NCI-H1694 (cell line): ENCODE results near the gene IL20RA.
A peak's percentile ranks its signal among the peaks of the same experiment; 100 is the strongest.

Experiments
- DNase-seq: peaks from one replicate; lab custom pipeline; 2025; lab: John Stamatoyannopoulos, UW

Gene IL20RA

DNA sequence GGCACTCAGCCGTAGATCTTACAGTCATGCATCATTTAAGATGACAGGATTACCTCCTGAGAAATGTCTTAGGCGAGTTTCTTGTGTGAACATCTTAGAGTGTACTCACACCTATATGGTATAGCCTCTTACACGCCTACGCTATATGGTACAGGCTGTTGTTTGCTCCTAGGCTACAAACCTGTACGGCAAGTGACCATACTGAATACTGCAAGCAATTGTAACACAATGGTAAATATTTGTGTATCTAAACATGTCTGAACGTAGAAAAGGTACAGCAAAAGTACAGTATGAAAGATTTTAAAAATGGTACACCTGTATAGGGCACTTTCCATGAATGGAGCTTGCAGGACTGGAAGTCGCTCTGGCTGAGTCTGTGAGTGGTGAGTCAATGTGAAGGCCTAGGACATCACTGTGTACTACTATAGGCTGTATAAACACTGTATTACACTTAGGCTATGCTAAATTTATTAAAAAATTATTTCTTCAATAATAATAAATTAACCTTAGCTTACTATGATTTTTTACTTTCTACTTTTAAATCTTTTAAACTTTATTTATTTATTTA lies 541 bp upstream of the IL20RA start:
- no peak for DNase-seq

DNA sequence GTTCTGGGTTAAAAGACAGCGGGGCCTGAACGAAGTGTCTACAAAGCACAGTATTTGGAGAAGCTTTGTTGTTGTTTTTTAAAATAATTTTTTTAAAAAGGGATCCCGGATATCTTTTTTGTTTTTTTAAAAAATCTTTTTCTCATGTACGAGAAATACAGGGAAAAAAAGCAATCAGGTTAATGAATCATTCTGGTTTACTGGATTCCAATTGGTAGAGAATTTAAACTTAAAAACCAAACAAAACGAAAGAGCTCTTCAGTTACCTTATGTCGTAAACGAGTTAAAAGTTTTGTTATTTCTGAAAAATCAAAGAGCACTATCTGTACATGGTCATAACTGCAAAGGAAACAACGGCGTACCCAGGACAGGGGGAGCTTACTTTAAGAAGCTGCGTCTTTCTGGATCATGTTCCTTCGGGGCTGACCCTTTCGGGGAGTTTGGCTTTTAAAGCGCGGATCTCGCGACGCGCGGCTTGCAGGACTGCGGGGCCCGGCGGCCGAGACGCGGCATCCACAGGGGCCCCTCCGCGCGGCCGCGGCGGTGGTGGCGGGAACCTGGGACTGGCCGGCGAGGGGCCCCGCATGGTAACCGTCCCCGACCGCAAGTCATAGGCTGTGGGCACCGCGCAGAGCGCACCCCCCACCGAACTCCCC lies 927 bp downstream of the IL20RA start:
- DNase-seq = no peak

DNA sequence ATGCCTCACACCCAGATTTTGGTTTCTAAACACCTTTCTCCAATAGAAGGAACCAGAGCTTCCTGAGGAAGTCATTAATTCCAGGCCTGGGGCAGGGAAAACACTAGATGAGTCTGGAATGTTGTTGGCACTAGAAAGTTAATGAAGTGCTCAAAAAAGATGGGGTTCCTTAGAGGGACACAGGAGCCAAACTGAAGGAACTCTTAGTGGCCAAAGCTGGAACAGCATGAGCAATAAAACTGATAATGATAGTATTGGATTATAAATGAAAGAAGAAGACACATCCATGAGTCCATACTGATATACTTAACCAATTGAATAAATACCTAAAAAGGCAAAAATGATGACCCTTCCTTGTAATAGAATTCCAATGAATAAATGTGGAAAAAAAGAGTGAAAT lies 4.4 kb downstream of the IL20RA start:
- DNase-seq = no peak

DNA sequence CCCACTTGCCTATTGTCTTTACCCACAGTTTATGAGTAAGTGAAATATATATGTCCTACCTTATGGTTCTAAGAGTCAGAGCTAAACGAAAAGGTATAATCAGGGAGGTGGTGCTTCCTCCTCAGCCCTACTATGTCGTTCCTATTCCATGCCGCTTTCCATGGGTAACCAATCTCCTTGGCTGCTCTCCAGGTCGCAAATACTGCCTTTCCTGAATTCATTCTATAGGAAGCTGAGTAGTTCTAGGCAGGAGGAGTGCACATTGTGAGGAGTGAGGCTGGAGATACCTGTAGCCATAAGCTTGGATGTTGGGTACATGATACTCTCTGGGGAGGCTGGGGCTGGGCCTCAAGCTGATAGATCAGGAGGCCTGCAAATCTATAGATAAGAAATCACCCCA lies 5.8 kb downstream of the IL20RA start:
- DNase-seq = no peak

DNA sequence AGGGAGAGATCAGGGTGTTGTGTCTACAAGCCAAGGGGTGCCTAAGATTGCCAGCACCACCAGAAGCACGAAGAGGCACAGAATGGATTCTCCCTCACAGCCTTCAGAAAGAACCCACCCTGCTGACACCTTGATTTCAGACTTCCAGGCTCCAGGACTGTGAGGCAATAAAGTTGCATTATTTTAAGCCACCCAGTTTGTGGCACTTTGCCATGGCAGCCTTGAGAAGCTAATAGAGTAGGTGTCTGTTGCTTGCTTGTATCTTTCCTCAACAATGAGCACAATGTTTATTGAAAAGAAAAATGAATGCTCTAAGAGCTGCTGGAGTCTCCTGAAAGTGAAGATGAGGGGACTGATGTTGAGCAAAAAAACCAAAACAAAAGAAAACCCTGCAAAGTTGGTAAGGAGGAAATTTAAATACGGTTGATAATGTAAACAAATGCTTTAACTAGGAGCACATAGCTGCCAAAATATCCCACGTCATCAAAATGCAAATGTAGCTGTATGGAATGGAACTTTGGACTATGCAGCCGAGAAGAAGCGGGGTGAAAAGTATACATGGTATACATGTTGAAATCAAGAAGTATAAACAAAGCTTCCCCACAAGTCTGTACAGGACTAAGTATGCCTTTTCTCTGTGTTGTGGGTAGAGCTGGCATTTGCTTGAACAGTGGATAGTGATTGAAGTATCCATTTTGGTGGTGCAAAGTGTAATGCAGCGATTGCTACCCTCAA lies 8.0 kb downstream of the IL20RA start:
- DNase-seq = no peak

DNA sequence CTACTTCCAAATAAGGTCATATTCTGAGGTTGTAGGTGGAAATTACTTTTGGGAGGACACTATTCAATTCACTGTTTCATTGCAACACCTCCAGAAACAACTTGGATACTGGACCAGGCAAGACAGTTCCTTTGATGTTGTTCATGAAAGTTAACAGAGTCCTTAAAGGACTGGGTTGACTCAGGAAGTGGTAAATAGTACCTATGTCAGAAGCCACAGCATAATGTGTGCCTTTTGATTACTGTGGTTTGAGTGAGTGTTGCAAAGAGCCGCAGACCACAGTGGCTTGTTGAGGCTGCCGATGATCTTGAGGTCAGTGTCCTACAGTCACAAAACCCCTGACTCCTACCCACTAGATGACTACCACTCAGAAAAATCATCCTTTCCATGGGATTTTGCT lies 10.9 kb downstream of the IL20RA start:
- DNase-seq = no peak

DNA sequence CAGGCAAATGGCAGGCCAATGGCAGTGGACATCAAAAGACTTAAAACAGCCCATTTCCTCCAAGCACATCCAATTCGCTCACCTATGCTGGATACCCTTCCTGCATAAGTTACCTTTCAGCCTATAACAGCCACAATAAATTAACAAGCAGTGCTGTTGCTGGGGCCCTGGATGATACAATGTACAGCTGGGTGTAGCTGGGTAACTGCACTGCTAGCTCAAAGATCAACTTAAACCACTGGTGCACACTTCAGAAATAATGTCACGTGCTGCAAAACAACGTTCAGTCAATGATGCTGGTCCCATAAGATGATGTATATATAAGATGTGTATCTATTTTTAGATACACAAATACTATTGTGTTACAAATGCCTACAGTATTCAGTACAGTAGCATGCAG lies 13.6 kb downstream of the IL20RA start:
- DNase-seq = no peak

DNA sequence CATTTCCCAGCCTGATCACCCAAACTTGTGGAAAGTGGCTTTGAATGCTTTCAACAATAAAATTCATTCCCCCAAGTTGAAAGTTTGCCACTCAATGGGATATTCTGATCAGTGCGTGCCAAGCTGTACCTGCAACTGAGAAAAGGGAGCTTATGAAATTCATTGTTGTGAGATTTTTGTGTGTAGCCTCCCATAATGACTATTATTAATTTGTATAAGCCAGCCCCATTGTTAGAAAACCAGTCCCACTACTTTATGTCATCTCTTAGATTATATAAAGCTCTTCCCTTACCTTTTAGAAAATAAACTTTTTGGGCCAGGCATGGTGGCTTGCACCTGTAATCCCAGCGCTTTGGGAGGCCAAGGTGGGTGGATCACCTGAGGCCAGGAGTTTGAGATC lies 15.9 kb downstream of the IL20RA start:
- DNase-seq = no peak

DNA sequence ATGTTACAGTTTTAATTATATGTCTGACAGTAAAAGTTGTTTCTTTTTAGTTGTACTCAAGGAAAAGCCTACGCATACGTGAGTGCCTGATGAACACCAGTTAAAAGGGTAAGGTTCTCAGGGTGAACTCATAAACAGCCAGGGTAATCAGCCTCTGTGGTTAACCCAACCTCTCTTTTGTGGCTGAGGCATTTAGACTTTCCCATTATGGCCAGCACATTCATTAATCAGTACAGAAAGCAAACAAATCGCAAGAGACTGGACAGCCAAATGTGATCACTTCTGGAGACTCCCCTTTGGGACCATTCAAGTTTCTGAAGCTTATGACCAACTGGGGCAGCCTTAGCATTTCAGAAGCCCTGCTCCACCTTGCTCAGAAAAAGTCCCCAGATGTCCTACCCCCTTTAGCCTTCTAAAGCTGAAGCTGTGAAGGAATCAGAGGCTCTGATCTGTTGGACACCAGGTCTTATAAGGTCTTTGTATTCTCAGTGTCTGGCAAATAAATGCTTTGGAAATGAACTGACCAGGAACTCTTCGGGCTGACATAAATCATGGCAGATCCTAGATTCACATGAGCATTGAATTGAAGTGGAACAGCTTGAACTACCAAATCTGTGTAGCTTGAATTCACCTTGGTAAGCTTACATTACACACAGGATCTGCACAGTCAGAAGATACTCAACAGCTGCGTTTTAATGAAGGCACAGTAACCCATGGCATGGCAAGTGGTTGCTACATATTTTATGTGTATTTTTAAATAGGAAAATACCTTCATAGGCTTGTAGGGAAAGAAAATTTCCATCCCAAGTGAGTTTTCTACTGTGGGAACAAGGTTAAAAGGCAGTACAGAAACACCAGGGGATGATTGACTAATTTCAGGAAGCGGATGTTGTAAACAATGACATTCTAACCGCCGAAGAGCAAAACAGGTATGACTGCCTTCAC lies 18.7 kb downstream of the IL20RA start:
- DNase-seq = no peak

DNA sequence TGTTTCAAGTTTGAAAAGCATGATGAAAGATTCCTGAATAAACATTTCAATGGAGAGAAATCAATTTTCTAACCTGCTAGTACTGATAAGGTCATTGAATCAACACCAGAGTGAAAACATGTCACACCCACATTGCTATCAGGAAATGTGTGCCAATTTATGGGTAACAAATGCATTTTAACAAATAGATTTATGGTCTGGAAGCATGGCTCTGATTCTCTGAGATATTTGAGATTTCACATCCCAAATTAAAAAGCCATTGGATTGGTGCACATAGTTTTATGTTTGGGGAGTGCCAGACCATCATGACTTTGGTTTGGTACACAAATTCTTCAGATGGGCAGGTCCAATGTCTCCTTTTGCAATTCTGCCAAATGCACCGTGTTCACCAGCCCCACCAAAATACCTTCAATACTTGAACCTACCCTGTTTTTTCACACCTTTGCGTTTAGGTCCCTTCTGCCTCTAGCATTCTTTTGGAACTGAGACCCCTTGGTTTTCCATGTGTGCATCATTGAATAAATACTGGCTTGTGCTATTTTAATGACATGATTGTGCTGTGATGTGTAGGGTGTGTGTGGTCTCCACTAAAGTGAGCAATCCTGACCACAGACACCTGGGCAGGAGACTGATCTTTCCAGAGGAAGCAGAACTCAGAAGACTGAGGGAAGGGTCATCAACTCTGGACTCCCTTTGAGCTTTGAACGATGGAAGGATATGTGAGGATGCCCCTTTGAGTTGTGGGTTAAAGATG lies 20.4 kb downstream of the IL20RA start:
- no peak for DNase-seq

DNA sequence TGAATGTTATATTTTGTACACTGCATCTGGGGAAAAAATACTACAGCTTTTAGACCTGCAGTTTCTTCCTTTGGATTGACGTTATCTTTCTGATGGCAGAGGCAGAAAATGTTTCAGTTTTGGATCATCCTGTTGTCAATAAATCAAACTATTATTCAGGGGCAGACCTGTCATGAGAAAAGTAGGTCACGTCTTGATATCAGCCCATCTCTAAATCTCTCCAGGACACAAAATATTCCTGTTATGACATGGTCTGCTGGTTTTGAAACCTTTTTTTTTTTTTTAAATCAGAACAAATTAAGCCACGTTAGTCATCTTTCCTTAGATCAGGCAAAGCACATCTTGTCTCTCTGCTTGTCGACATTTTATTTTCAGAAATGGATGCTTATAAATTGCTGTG lies 24.0 kb downstream of the IL20RA start:
- no peak for DNase-seq

DNA sequence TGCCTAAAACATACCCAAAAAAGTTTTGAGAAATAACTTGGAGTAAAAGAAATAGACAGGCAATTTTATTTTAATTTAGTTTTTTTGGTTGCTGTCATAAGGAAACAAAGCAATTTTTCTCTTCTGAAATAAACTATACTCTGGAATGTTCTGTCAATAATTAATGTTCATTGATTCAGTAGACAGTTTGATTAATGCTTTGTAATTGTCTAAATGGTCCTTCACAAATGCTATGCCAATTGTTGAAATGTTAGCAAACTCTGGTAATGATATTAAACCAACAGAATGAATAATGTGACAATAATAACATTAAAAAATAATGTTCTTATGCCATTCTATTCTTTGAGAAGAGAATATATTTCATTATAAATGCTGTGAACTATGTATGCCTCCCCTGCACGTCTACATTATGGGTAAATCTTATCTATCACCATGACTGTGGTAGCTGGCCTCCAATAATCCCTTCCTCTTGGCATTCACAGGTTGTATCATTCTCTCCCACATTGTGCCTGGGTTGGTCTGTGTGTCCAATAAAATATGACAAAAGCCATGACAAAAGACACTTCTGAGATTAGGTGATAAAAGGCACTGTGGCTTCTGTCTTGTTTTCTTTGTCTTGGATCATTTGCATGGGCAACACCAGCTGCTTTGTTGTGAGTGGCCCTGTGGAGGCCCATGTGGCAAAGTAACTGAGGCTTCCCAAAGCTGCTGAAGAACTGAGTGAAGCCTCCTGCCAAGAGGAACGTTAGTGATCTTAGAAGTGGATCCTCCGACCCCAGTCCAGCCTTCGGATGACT lies 25.1 kb downstream of the IL20RA start:
- DNase-seq = no peak

DNA sequence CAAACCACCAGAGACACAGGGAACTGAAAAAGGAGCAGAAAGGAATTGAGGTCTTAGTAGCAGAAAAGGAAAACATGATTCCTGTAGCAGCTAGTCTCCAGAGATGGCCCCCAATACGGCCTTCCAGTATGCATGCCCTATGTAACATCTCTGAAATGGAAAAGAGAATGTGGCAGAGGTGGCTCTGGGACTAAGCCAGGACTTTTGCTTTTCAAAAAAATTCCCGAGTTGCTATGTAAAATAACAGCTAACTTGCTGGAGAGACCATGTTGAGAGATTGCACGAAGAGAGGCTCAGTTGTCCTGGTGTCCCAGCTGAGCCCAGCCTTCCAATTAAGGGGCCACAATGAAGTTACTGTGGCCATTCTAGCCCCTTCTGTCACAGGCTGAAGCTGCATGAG lies 27.7 kb downstream of the IL20RA start:
- no peak for DNase-seq

DNA sequence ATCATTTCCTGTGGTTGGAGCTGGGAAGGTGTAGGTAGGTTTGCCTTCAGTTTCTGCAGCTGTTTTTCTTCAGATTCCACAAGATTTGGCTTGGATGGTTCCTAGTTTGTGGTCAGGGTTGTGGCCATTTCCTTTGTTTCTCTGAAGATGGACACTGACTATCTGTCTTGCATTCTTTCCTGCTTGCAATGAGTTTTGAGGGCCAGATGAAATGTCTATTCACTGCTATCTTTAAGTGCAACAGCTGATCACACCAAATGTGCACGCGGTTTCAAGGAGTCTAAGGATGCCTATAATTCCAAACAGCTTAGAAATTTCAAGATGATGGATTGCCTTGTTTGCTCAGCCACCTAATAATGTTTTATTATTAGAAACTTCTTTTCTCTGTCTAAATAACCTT lies 28.4 kb downstream of the IL20RA start:
- DNase-seq = no peak

DNA sequence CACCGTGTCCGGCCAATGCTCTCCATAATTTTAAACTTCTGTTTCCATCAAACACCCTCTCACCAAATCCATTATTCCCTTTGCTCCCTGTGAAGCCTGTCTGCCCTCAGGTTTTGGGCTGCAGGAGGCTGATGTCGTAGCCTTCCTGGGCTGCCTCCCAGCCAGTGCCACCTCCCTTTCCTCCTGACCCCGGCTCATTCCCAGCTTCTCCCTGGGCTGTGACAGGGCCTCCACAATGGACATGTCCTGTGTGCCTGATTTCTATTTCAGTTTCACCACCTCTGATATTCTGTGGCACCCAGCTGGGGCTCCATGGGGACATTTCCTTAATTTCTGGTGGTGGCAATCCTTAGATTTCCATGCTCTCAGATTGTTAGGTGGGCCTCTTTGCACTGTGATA lies 28.8 kb downstream of the IL20RA start:
- no peak for DNase-seq

DNA sequence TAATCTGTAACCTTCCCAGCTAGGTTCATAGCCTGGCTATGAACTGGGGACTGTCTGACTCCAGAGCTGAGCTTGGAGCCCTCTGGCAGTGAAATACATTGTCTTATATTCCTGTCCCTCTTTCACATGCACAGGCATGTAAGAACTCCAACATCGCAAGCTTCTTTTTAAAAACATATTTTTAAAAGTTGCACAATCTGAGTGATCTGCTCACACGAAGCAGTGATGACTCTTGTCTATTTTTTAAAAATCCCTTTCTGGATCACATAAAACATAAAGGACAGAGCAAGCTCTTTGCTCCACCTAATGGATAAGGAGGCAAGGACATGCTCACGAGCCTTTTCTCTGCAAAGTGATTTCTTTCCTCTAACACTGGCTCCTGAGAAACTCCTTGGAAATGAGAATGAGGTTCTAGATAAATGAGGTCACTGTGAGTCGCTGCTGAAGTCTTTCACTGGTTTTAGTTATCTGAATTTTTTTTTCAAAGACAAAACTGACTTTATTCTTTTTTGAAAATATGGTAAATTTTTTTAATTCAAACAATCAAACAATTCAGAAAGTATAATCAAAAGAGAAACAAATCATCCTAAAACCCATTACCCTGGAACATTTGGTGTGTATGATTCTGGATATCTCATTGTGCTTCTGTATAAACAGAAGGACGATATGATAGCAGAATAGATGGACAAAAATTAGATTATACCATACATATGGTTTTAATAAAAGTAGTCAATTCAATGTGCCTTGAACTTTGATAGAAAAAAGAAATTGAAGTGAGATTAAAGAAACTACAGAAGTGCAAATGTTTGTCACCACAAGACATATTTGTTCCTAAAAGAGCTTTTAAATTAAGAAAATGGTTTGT lies 30.8 kb downstream of the IL20RA start:
- DNase-seq = peak; percentile 14

DNA sequence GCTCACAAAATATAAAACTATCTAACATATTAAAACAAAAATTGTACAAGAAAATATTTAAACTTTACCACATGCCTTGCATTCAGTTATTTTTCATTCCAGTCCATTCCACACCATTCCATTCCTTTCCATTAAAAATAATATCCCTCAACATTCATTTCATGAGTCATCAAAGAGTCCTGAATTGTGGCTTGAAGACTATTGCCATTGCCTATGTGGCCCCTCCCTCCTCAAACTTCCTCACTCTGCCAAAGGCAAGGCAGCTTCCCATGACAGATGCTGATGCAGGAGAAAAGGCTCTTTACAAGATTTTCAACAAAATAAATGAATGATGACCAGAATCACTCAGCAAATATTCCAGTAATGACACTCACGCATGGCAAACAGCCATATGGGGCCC lies 31.7 kb downstream of the IL20RA start:
- no peak for DNase-seq

DNA sequence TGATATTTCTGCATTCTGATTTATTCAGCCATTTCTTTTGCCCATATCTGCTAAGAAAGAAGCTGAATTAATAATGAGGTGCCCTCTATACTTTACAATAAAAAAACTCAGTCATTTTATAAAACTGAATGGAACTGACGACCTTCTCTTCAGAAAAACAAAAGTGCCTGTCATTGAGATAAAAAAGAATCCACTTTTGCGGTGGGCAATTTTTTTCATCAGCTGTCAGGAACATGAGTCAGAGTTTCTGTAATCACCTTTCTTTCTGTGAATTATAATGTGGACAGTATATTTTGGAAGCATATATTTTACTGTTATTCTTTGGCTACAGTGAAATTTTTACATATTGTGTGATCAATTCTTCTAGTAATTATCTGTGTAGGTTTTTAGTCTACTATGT lies 33.4 kb downstream of the IL20RA start:
- no peak for DNase-seq

DNA sequence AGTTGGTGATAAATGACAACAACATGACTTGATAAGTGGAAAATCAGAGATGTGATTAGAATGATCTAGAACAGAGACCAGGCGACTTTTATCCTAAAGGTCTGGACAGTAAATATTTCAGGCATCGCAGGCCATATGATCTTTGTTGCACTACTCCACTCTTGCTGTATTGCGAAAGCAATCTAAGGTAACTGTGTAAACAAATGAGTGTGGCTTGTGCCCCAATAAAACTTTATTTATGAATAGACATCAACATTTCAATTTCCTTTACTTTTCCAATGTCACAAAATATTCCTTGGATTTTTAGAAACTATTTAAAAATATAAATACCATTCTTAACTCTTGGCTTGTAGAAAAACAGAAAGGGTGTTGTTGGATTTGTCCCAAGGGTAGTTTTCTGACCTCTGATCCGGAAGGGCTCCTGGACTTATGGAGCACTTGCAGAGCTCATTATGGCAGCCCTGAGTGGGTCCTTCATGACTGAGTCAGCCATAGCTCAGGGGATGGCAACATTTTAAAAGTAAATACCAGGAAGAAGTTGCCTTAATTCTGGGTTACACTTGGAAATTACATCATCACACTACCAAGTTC lies 34.5 kb downstream of the IL20RA start:
- DNase-seq = no peak

DNA sequence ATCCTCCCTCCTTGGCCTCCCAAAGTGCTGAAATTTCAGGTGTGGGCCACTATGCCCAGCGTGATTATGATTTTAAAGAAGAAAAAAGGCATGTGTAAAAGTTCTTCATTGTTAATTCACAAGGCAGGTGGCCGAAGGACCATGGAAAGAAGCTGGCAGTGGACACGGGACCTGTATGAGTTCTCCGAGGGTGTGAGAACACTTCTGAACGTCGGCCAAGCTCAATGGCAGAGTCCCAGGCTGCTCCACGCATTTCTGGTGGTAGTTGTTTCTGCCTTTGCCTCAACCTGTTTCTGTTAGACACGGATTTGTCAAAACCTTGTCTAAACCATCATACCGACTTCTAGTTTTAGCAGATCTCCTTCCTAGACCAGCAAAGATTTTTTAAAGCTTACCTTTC lies 36.6 kb downstream of the IL20RA start:
- DNase-seq = no peak
